K562 (cell line): ENCODE measurements around the gene IREB2. TPM values are rescaled to one million over a fixed set of nuclear protein-coding genes. Genes with fewer than 3 reads are reported as not detected.

ENCODE experiments used
- ATAC-seq: fragments of 200-7000 bp; cut with Tn5 transposase; 3 replicates; pipeline ENCODE4 v1.9.1; 2020; ENCODE audit warnings: moderate library complexity
- BruUV-seq: library from RNA; stranded (reverse); fragments of 400-500 nt; replicated peaks from 2 replicates; lab custom pipeline; 2021; lab: Mats Ljungman, UMichigan
- CTCF ChIA-PET: fragments of 300-600 bp; formaldehyde crosslinking; extraction: SDS; loops from one replicate; lab custom pipeline; 2021; ENCODE audit warnings: low intra/inter-chr PET ratio; lab: Yijun Ruan, JAX
- POLR2A ChIA-PET: fragments of 300-600, 350-650 bp; sonication (Branson Sonifier 250); formaldehyde crosslinking; extraction: SDS; loops from one replicate; lab custom pipeline; 2021; ENCODE audit warnings: antibody characterized with exemption, inconsistent platforms; lab: Yijun Ruan, JAX
- DNase-seq, 4 experiments: peaks; one replicate each; pipeline versions ENCODE4 v3.0.0 to v3.0.0-alpha.2; 2011 to 2018; ENCODE audit warnings: low spot score in 3 of 4, mixed read lengths in 3 of 4; ENCODE audit errors: extremely low read depth in 1 of 4
- FAIRE-seq: peaks from 2 replicates; lab custom pipeline; 2011; peaks lifted over from hg19 to GRCh38; lab: Jason Lieb, UNC
- H2AFZ ChIP-seq: 2 replicates; pipeline ENCODE4 v1.6.0; 2011; ENCODE audit warnings: low read depth, low read length, control low read depth, inconsistent platforms
- H3K27ac ChIP-seq: fragments of 200-600 bp; 3 replicates; pipeline ENCODE4 v1.8.0; 2011; ENCODE audit warnings: low read depth, mild to moderate bottlenecking, control low read depth, inconsistent platforms, low read length, moderate library complexity, mixed read lengths; ENCODE audit errors: extremely low read depth
- H3K27me3 ChIP-seq, 2 experiments: fragments of 300-600 bp in 1 of 2; 2 replicates in 1 of 2; 3 replicates in 1 of 2; pipeline versions ENCODE4 v1.6.0 to v1.8.0; 2011; ENCODE audit warnings: inconsistent platforms in 2 of 2, low read length in 2 of 2, mild to moderate bottlenecking in 1 of 2, mixed read lengths in 1 of 2, moderate library complexity in 1 of 2; ENCODE audit not compliant: control insufficient read depth in 2 of 2, insufficient read depth in 2 of 2
- H3K36me3 ChIP-seq: fragments of 300-600 bp; 3 replicates; pipeline ENCODE4 v1.8.0; 2011; ENCODE audit warnings: mild to moderate bottlenecking, low read length, inconsistent platforms; ENCODE audit not compliant: control insufficient read depth, insufficient read depth
- H3K4me1 ChIP-seq, 2 experiments: fragments of 200-600 bp in 1 of 2; replicated peaks in 1 of 2; 2 replicates in 1 of 2; 3 replicates in 1 of 2; pipeline versions ENCODE4 v1.5.1 to v1.8.0; 2011; ENCODE audit warnings: inconsistent platforms in 2 of 2, low read length in 2 of 2, mild to moderate bottlenecking in 1 of 2, mixed read lengths in 1 of 2, moderate library complexity in 1 of 2; ENCODE audit not compliant: control insufficient read depth in 2 of 2, insufficient read depth in 2 of 2
- H3K4me2 ChIP-seq: 2 replicates; pipeline ENCODE4 v1.6.1; 2011; ENCODE audit warnings: low read length, control low read depth, inconsistent platforms, mixed read lengths; ENCODE audit not compliant: insufficient read depth
- H3K4me3 ChIP-seq: fragments of 200-600 bp; sonication (generic), shearing (Covaris generic); 2 replicates; pipeline ENCODE4 v1.5.1; 2016; ENCODE audit warnings: control low read depth, inconsistent platforms
- H3K79me2 ChIP-seq: fragments of 200-600 bp; 3 replicates; pipeline ENCODE4 v1.8.0; 2011; ENCODE audit warnings: low read length, inconsistent platforms; ENCODE audit not compliant: control insufficient read depth, insufficient read depth
- H3K9ac ChIP-seq, 2 experiments: 2 replicates each; pipeline versions ENCODE4 v1.6.0 to v1.6.1; 2011; ENCODE audit warnings: low read depth in 2 of 2, low read length in 2 of 2, control low read depth in 1 of 2, inconsistent platforms in 1 of 2, mild to moderate bottlenecking in 1 of 2, mixed read lengths in 1 of 2; ENCODE audit not compliant: insufficient read depth in 1 of 2
- H3K9me1 ChIP-seq: one replicate; pipeline ENCODE4 v1.6.0; 2011; ENCODE audit warnings: inconsistent platforms, mild to moderate bottlenecking, low read length, moderate library complexity; ENCODE audit not compliant: control insufficient read depth, insufficient read depth
- H3K9me3 ChIP-seq: replicated peaks from 2 replicates; pipeline ENCODE4 v1.5.1; 2011; ENCODE audit warnings: low read depth, low read length, inconsistent platforms; ENCODE audit not compliant: control insufficient read depth, insufficient read depth
- H4K20me1 ChIP-seq: replicated peaks from 2 replicates; pipeline ENCODE4 v1.6.1; 2011; ENCODE audit warnings: low read length, inconsistent platforms, mixed read lengths; ENCODE audit not compliant: control insufficient read depth, insufficient read depth
- MLLT1 ChIP-seq, 2 experiments: fragments of 450-650 bp; IDR thresholded peaks; 2 replicates each; pipeline ENCODE4 v1.6.1; 2016
- POU5F1 ChIP-seq: fragments of 150-350 bp; IDR thresholded peaks from 2 replicates; pipeline ENCODE4 v1.6.1; 2014; ENCODE audit warnings: borderline replicate concordance, low read length, low read depth, mild to moderate bottlenecking; ENCODE audit not compliant: partially characterized antibody
- SIRT6 ChIP-seq: IDR thresholded peaks from one replicate; pipeline ENCODE4 v1.6.1; 2012; ENCODE audit warnings: low read depth, mild to moderate bottlenecking, control low read depth, inconsistent platforms, low read length, moderate library complexity
- ZNF140 ChIP-seq: fragments of 250-450 bp; sonication (Bioruptor Pico); IDR thresholded peaks from 2 replicates; pipeline ENCODE4 v1.8.0; 2021; ENCODE audit warnings: moderate library complexity, mild to moderate bottlenecking, inconsistent platforms
- WGBS: fragments of 100-300 bp; shearing (Covaris generic); methylation state at CpG from one replicate; pipeline ENCODE4 v1.1.6; 2016; ENCODE audit warnings: low coverage, mixed read lengths; ENCODE audit not compliant: insufficient coverage; ENCODE audit errors: missing lambda C conversion rate; 5-methylcytosine and 5-hydroxymethylcytosine counted together
- in situ Hi-C: fragments of 300-500 bp; cut with MboI; formaldehyde crosslinking; loops from 4 replicates; pipeline ENCODE4 v1.15.0; 2018; ENCODE audit warnings: inconsistent platforms, mixed read lengths
- intact Hi-C: fragments of 100-400 bp; cut with micrococcal nuclease; formaldehyde crosslinking; loops from 2 replicates; pipeline ENCODE4 v1.14.2; 2022
- polyA plus RNA-seq, 8 experiments: library from polyadenylated mRNA; depleted of rRNA in 4 of 8; stranded (reverse) in 5 of 8; unstranded in 3 of 8; fragments of >200 nt; fragmentation: Nextera tagmentation in 2 of 8; fragmentation: Illumina TruSeq in 1 of 8; extraction: Ambion mirVana in 2 of 8; extraction: Trizol in 1 of 8; gene quantifications; 2 replicates each; pipeline versions ENCODE4 v1.2.1 to v1.2.3, GENCODE V29; 2011 to 2014; ENCODE audit warnings: inconsistent platforms in 1 of 8, missing spikeins in 1 of 8
- total RNA-seq, 7 experiments: library from RNA; depleted of rRNA in 6 of 7; stranded (reverse); fragments of >200 nt in 6 of 7; fragmentation: Illumina TruSeq in 2 of 7; extraction: Trizol in 2 of 7; gene quantifications; 2 replicates each; pipeline versions ENCODE4 v1.2.1 to v1.2.3, GENCODE V29; 2011 to 2021; ENCODE audit warnings: low replicate concordance in 1 of 7
- TF ChIP-seq, protein P1 (sequence below): fragments of 200-800 bp; sonication (Bioruptor generic); IDR thresholded peaks from 2 replicates; pipeline ENCODE4 v1.6.1; 2016; ENCODE audit warnings: missing genetic modification characterization, missing compliant biosample characterization
- TF ChIP-seq, protein P2 (sequence below): fragments of 450-650 bp; IDR thresholded peaks from one replicate; pipeline ENCODE4 v1.6.1; 2018; ENCODE audit warnings: mild to moderate bottlenecking, moderate library complexity; ENCODE audit not compliant: partially characterized antibody

IREB2 gene
- total and polyA plus RNA-seq, 9 of the 15 experiments (the other 6 are each of a cell fraction or from before 2014, with no cell fraction given): 16.8 to 61.7 (median 34.0) TPM

DNA sequence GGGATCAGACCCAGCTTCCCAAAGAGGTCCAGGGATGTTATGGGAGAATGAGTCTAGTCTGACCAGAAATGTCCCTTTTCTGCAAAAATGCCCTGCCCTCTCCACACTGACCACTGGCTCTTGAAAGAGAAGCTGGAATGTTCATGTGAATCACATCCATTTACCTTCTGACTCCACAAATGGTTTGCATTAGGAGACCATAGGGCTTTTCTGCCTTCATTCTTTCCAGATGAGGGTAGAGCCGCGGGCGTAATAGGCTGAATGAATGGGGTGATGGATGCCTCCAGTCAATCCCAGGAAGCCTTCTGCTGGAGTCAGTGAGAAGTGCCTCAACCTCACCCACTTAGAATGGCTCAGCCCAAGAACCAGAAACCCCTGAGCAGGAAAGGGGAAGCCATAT lies 47.2 kb upstream of the IREB2 start:
- CTCF ChIA-PET: no interaction called here
- Histone ChIP-seq H3K9me3 (no peaks in the 10 kb centered on the region), H3K9me1 (no peaks in the 10 kb centered on the region), H3K36me3 (no peaks in the 10 kb centered on the region), H2AFZ (no peak overlapping the region), H3K27me3 (peaks cover 30 to 69% of the 10 kb centered on the region in 2 experiments), H3K79me2 (no peaks in the 10 kb centered on the region)
- no peak for ATAC-seq
- TF ChIP-seq, protein P1, sequence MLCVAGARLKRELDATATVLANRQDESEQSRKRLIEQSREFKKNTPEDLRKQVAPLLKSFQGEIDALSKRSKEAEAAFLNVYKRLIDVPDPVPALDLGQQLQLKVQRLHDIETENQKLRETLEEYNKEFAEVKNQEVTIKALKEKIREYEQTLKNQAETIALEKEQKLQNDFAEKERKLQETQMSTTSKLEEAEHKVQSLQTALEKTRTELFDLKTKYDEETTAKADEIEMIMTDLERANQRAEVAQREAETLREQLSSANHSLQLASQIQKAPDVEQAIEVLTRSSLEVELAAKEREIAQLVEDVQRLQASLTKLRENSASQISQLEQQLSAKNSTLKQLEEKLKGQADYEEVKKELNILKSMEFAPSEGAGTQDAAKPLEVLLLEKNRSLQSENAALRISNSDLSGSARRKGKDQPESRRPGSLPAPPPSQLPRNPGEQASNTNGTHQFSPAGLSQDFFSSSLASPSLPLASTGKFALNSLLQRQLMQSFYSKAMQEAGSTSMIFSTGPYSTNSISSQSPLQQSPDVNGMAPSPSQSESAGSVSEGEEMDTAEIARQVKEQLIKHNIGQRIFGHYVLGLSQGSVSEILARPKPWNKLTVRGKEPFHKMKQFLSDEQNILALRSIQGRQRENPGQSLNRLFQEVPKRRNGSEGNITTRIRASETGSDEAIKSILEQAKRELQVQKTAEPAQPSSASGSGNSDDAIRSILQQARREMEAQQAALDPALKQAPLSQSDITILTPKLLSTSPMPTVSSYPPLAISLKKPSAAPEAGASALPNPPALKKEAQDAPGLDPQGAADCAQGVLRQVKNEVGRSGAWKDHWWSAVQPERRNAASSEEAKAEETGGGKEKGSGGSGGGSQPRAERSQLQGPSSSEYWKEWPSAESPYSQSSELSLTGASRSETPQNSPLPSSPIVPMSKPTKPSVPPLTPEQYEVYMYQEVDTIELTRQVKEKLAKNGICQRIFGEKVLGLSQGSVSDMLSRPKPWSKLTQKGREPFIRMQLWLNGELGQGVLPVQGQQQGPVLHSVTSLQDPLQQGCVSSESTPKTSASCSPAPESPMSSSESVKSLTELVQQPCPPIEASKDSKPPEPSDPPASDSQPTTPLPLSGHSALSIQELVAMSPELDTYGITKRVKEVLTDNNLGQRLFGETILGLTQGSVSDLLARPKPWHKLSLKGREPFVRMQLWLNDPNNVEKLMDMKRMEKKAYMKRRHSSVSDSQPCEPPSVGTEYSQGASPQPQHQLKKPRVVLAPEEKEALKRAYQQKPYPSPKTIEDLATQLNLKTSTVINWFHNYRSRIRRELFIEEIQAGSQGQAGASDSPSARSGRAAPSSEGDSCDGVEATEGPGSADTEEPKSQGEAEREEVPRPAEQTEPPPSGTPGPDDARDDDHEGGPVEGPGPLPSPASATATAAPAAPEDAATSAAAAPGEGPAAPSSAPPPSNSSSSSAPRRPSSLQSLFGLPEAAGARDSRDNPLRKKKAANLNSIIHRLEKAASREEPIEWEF (CRISPR knock-in tag): no peak
- TF ChIP-seq MLLT1 (IDR thresholded peaks at IDR 0.05) (no peak), POU5F1 (no peak), ZNF140 (CRISPR knock-in tag) (no peak), SIRT6 (no peak)
- TF ChIP-seq, protein P2, sequence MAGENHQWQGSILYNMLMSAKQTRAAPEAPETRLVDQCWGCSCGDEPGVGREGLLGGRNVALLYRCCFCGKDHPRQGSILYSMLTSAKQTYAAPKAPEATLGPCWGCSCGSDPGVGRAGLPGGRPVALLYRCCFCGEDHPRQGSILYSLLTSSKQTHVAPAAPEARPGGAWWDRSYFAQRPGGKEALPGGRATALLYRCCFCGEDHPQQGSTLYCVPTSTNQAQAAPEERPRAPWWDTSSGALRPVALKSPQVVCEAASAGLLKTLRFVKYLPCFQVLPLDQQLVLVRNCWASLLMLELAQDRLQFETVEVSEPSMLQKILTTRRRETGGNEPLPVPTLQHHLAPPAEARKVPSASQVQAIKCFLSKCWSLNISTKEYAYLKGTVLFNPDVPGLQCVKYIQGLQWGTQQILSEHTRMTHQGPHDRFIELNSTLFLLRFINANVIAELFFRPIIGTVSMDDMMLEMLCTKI: no peak
- TF ChIP-seq, all 486 proteins: peak for 0
- POLR2A ChIA-PET: no interaction called here
- Histone ChIP-seq H4K20me1 (no peaks in the 10 kb centered on the region; the same call in 1 of the 2 replicates), H3K9ac (no peak overlapping the region), H3K27ac (no peak overlapping the region), H3K4me2 (no peak overlapping the region), H3K4me3 (no peak overlapping the region), H3K4me1 (no peaks in the 10 kb centered on the region)
- no TSS peak for BruUV-seq
- 0% methylated on average over 3 of the region's 3 CpGs for WGBS
- intact Hi-C loops (no loop called here), in situ Hi-C loops (no loop called here)
- no peak for DNase-seq
- FAIRE-seq: no peak
